CD14-positive monocyte (primary cell): Measurements from ENCODE around the gene PHACTR3. TPM values are rescaled to one million over a fixed set of nuclear protein-coding genes. Genes with fewer than 3 reads are reported as not detected.

Experiments
- DNase-seq, 3 donors: peaks; one replicate each; pipeline ENCODE4 v3.0.0-alpha.2; 2011 to 2022
- H2AFZ ChIP-seq: 2 replicates; pipeline ENCODE4 v1.6.0; 2012; ENCODE audit warnings: mild to moderate bottlenecking, low read depth, low read length, inconsistent platforms; ENCODE audit not compliant: insufficient read depth, poor library complexity, severe bottlenecking
- H3K27ac ChIP-seq, 2 donors: 1 replicate in 1 of 2; 2 replicates in 1 of 2; pipeline ENCODE4 v1.5.1; 2012 to 2013; ENCODE audit warnings: low read length in 2 of 2, control low read depth in 1 of 2, inconsistent platforms in 1 of 2, low read depth in 1 of 2, mild to moderate bottlenecking in 1 of 2
- H3K27me3 ChIP-seq, 2 donors: one replicate each; pipeline versions ENCODE4 v1.6.0 to v1.6.1; 2011 to 2013; ENCODE audit warnings: low read length in 2 of 2; ENCODE audit not compliant: control insufficient read depth in 2 of 2, insufficient read depth in 2 of 2
- H3K36me3 ChIP-seq, 2 donors: replicated peaks in 1 of 2; 1 replicate in 1 of 2; 2 replicates in 1 of 2; pipeline versions ENCODE4 v1.5.1 to v1.6.1; 2012 to 2013; ENCODE audit warnings: low read length in 2 of 2, control low read depth in 1 of 2, inconsistent platforms in 1 of 2, mild to moderate bottlenecking in 1 of 2; ENCODE audit not compliant: insufficient read depth in 2 of 2, control insufficient read depth in 1 of 2
- H3K4me1 ChIP-seq, 2 donors: 1 replicate in 1 of 2; 2 replicates in 1 of 2; pipeline versions ENCODE4 v1.5.1 to v1.6.1; 2012 to 2013; ENCODE audit warnings: low read length in 2 of 2, control low read depth in 1 of 2, inconsistent platforms in 1 of 2, mild to moderate bottlenecking in 1 of 2, moderate library complexity in 1 of 2; ENCODE audit not compliant: insufficient read depth in 2 of 2, control insufficient read depth in 1 of 2
- H3K4me2 ChIP-seq: replicated peaks from 2 replicates; pipeline ENCODE3; 2012; ENCODE audit warnings: low read length, moderate library complexity, mild to moderate bottlenecking; ENCODE audit not compliant: poor library complexity, severe bottlenecking; ENCODE audit errors: extremely low read depth
- H3K4me3 ChIP-seq, 3 experiments: fragments of 200-600 bp in 1 of 3; sonication (generic) in 1 of 3; replicated peaks in 1 of 3; 1 replicate in 2 of 3; 2 replicates in 1 of 3; pipeline ENCODE4 v1.5.1; 2011 to 2013; ENCODE audit warnings: low read length in 3 of 3, mild to moderate bottlenecking in 3 of 3, control low read depth in 2 of 3, low read depth in 2 of 3, inconsistent platforms in 1 of 3, moderate library complexity in 1 of 3
- H3K79me2 ChIP-seq: 2 replicates; pipeline ENCODE4 v1.6.0; 2012; ENCODE audit warnings: mild to moderate bottlenecking, control low read depth, inconsistent platforms, low read length, moderate library complexity; ENCODE audit not compliant: insufficient read depth
- H3K9ac ChIP-seq: 2 replicates; pipeline ENCODE4 v1.6.0; 2017; ENCODE audit warnings: low read length, mild to moderate bottlenecking; ENCODE audit not compliant: insufficient read depth, poor library complexity, severe bottlenecking
- H3K9me3 ChIP-seq, 2 donors: replicated peaks in 1 of 2; 1 replicate in 1 of 2; 2 replicates in 1 of 2; pipeline versions ENCODE4 v1.5.1 to v1.6.1; 2012 to 2013; ENCODE audit warnings: low read length in 2 of 2, control low read depth in 1 of 2; ENCODE audit not compliant: control insufficient read depth in 1 of 2, insufficient read depth in 1 of 2
- H4K20me1 ChIP-seq: 2 replicates; pipeline ENCODE4 v1.6.0; 2012; ENCODE audit warnings: mild to moderate bottlenecking, low read length, control low read depth, moderate library complexity; ENCODE audit not compliant: insufficient read depth
- H3K27ac Mint-ChIP-seq, 7 donors: one replicate each; pipeline ENCODE4 v1.8.0; 2020; ENCODE audit warnings: mild to moderate bottlenecking in 7 of 7, mixed read lengths in 7 of 7, moderate library complexity in 6 of 7, inconsistent platforms in 2 of 7
- H3K27me3 Mint-ChIP-seq, 3 donors: one replicate each; pipeline ENCODE4 v1.8.0; 2021 to 2022; ENCODE audit warnings: low read depth in 3 of 3, mild to moderate bottlenecking in 3 of 3, mixed read lengths in 3 of 3, moderate library complexity in 3 of 3, inconsistent platforms in 1 of 3
- H3K36me3 Mint-ChIP-seq, 2 donors: one replicate each; pipeline ENCODE4 v1.8.0; 2020; ENCODE audit warnings: mixed read lengths in 2 of 2, inconsistent platforms in 1 of 2, mild to moderate bottlenecking in 1 of 2
- H3K4me1 Mint-ChIP-seq: one replicate; pipeline ENCODE4 v1.8.0; 2020; ENCODE audit warnings: mild to moderate bottlenecking, mixed read lengths
- H3K4me3 Mint-ChIP-seq, 2 donors: one replicate each; pipeline ENCODE4 v1.8.0; 2020; ENCODE audit warnings: mild to moderate bottlenecking in 2 of 2, mixed read lengths in 2 of 2, moderate library complexity in 1 of 2
- H3K9me3 Mint-ChIP-seq, 7 donors: one replicate each; pipeline ENCODE4 v1.8.0; 2020 to 2022; ENCODE audit warnings: mixed read lengths in 7 of 7, mild to moderate bottlenecking in 6 of 7, moderate library complexity in 6 of 7, inconsistent platforms in 2 of 7
- WGBS: methylation state at CpG from one replicate; pipeline ENCODE4 v1.1.5; 2013; ENCODE audit warnings: missing lambda C conversion rate; ENCODE audit not compliant: insufficient coverage; 5-methylcytosine and 5-hydroxymethylcytosine counted together
- intact Hi-C, 2 donors: fragments of 100-400 bp; cut with micrococcal nuclease; formaldehyde crosslinking; loops; one replicate each; pipeline versions ENCODE4 v1.15.0 to v1.15.1; 2023
- polyA plus RNA-seq, 3 donors: library from polyadenylated mRNA; depleted of rRNA in 1 of 3; unstranded in 2 of 3; stranded (reverse) in 1 of 3; fragments of 300-500 nt in 2 of 3; fragments of >200 nt in 1 of 3; fragmentation: Illumina TruSeq in 2 of 3; gene quantifications; 1 replicate in 2 of 3; 2 replicates in 1 of 3; pipeline ENCODE4 v1.2.3, GENCODE V29; 2012 to 2021
- TF ChIP-seq, protein P1 (sequence below): fragments of 200-600 bp; IDR thresholded peaks from one replicate; pipeline ENCODE4 v1.8.0; 2022; ENCODE audit warnings: antibody characterized with exemption, mild to moderate bottlenecking

PHACTR3 gene
- polyA plus RNA-seq, 3 donors = 0.11 to 0.17 TPM; not detected in 1

DNA sequence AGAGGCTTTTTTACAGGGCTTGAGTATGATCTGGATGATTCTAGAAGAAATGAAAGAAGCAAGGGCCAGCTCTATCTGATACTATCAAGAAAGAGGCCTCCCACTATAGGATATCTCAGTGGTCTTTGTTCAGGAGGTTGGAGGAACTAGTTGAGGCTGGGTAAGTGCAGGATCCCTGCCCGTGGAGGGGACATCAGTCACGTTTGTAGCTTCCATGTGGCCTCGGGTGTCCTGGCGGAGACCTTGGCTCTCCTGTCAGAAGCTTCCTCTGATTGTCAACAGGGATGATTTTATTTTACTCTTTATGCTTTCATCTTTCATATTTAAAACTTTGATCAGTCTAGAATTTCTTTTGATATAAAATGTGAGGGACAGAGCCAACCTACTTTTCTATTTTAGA is 86.6 kb downstream of the PHACTR3 start:
- H3K36me3 ChIP-seq = no peaks in the 10 kb centered on the region
- H3K27me3 Mint-ChIP-seq = peaks cover 24 to 38% (median 25%) of the 10 kb centered on the region in 3 donors
- peaks cover 0 to 3% (median 0%) of the 10 kb centered on the region in 7 donors for H3K9me3 Mint-ChIP-seq
- H3K27ac Mint-ChIP-seq = no peak overlapping the region
- TF ChIP-seq, protein P1, sequence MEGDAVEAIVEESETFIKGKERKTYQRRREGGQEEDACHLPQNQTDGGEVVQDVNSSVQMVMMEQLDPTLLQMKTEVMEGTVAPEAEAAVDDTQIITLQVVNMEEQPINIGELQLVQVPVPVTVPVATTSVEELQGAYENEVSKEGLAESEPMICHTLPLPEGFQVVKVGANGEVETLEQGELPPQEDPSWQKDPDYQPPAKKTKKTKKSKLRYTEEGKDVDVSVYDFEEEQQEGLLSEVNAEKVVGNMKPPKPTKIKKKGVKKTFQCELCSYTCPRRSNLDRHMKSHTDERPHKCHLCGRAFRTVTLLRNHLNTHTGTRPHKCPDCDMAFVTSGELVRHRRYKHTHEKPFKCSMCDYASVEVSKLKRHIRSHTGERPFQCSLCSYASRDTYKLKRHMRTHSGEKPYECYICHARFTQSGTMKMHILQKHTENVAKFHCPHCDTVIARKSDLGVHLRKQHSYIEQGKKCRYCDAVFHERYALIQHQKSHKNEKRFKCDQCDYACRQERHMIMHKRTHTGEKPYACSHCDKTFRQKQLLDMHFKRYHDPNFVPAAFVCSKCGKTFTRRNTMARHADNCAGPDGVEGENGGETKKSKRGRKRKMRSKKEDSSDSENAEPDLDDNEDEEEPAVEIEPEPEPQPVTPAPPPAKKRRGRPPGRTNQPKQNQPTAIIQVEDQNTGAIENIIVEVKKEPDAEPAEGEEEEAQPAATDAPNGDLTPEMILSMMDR = no peak
- H3K27ac ChIP-seq = no peak overlapping the region
- no peak for DNase-seq
- no peaks in the 10 kb centered on the region for H3K9me3 ChIP-seq
- H3K27me3 ChIP-seq = peaks cover 6 to 14% of the 10 kb centered on the region in 2 donors
- WGBS = no CpG with 5 or more reads among the region's 4 CpGs
- H3K4me1 ChIP-seq = no peaks in the 10 kb centered on the region
- H3K79me2 ChIP-seq = no peaks in the 10 kb centered on the region
- H3K4me2 ChIP-seq = no peak overlapping the region
- intact Hi-C loops = no loop called here
- no peak overlapping the region for H3K4me3 Mint-ChIP-seq
- H4K20me1 ChIP-seq = no peaks in the 10 kb centered on the region
- H3K36me3 Mint-ChIP-seq = no peaks in the 10 kb centered on the region
- H3K4me1 Mint-ChIP-seq = no peaks in the 10 kb centered on the region
- no peak overlapping the region for H2AFZ ChIP-seq
- no peak overlapping the region for H3K4me3 ChIP-seq
- H3K9ac ChIP-seq = no peak overlapping the region

DNA sequence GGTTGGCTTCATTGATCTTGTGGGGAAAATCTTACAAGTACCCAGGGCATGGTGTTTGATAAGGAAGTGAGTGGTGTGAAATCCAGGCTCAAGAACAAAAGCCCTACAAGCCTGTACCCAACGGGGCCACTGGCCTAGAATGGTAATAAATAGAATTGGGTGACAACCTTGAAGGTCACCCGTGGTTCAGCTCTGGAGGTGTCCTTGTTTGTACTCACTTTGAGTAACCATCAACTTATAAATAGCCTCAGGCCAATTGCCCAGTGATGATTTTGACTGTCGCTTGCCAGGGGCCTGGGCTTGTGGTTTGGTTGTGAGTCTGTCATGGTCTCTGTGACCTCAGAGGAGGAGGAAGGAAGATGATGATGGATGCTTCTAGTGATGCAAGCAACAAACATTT is 87.8 kb downstream of the PHACTR3 start:
- Histone ChIP-seq H3K4me1 (no peaks in the 10 kb centered on the region), H3K9ac (no peak overlapping the region), H4K20me1 (no peaks in the 10 kb centered on the region), H2AFZ (no peak overlapping the region), H3K27me3 (peaks cover 7 to 15% of the 10 kb centered on the region in 2 donors), H3K27ac (no peak overlapping the region), H3K4me3 (no peak overlapping the region), H3K79me2 (no peaks in the 10 kb centered on the region), H3K4me2 (no peak overlapping the region), H3K9me3 (no peaks in the 10 kb centered on the region), H3K36me3 (no peaks in the 10 kb centered on the region)
- peaks cover 0 to 3% (median 0%) of the 10 kb centered on the region in 7 donors for H3K9me3 Mint-ChIP-seq
- H3K27me3 Mint-ChIP-seq = peaks cover 24 to 44% (median 29%) of the 10 kb centered on the region in 3 donors
- no CpG with 5 or more reads among the region's 3 CpGs for WGBS
- TF ChIP-seq, protein P1 = no peak
- no peak for DNase-seq
- no peak overlapping the region for H3K27ac Mint-ChIP-seq
- no peak overlapping the region for H3K4me3 Mint-ChIP-seq
- H3K36me3 Mint-ChIP-seq = no peaks in the 10 kb centered on the region
- no peaks in the 10 kb centered on the region for H3K4me1 Mint-ChIP-seq
- intact Hi-C loops = no loop called here
